NCI-H1092 (cell line): ENCODE measurements around the gene CDH11.

Experiments
- DNase-seq: peaks from one replicate; lab custom pipeline; 2025; lab: John Stamatoyannopoulos, UW

CDH11 gene

DNA sequence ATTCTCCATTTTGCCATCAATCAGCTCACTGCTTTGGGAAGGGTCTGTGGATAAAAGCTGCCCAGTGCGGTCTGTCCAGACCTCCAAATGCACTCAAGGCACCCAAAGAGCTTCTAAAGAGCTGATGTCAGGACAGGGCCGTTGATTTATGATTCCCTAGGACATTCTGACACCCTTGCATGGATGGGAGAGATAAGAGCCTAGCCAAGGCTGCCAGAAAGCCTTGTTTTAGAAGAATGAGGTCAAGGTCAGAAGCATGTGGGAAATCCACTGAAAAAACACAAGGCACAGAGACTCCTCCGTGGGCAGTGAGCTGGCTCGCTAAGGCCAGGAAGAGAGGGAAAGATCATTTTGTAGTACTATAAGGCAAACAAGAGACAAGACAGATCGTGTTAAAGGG, 214.0 kb downstream of the CDH11 start:
- no peak for DNase-seq

DNA sequence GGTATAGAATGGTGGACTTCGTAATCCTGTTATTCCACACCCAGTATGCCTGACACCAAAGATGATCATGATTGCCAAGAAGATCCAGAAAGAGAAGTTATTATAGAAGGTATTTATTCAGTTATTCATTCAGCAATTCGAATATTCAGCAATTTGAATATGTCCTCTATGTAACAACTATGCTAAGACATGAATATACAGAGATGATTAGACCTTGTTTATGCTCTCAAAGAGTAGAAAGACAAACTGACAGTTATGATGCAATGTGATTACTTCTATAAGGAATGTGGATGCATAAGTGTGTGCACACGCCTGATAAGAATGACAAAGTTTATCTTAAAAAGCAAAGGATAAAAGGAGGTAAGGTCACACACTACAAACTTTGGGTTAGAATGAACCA, 218.1 kb downstream of the CDH11 start:
- DNase-seq, result no peak

DNA sequence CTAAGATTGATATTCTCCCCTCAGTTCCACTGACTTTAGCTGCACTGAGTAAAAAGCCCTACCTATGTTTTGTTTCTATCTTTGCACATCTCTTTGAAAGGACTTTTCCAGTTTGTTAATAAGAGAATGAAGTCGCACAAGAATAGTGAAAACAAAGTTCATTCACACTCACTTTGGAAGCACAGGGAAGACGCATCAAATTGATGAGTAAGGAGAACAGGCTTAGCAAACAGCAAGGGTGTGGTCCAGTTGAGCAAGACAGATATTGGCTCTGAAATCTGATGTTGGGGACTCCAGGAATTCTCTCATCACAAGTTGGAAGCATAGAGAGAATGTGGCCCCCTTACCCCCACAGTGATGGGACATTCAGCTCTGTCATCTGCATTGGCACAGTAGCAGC, 221.3 kb downstream of the CDH11 start:
- no peak for DNase-seq

DNA sequence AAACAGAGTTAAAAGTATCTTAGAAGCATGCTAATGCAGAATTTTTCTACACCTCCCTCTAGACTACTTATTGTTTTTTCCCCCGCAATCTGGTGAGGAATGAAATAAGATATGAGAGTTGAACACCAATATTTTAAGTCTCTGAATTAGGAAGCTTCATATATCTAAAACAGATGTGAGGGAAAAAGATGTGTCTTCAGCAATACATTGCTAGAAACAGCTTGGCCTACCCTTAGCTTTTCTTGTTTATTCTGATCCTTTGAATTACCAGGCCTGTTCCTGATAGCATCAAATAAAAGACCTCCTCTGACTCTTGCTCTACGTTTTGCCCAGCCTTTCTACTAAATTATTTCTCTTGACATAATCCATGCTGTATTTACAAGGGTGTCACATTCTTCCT, 221.8 kb downstream of the CDH11 start:
- no peak for DNase-seq

DNA sequence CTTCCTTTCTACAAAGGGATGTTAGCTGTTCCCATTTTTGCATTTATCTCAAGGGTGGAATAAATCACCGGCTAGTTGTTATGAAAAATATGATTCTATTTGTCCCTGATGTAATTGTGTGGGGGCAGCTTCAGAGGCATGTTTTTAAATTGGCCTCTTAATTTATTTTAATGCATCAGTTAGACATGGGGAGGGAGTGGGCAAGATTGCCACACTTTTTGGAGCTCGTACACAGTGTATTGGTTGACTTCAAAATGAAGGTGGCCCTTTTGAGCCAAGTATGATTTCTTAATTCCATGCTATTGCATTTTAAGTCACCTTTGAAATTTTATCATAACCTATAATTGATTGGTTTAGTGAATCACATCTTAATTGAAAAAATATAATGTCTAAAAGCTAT, 223.7 kb downstream of the CDH11 start:
- DNase-seq, result no peak
